Liver (tissue), 9 donors: Measurements from ENCODE around the gene LCK. TPM values are rescaled to one million over a fixed set of nuclear protein-coding genes. Genes with fewer than 3 reads are reported as not detected.

Experiments
- DNase-seq: peaks from one replicate; pipeline ENCODE4 v3.0.0-alpha.2; 2017; ENCODE audit warnings: low spot score
- H3K27ac ChIP-seq, 2 donors: one replicate each; pipeline ENCODE4 v1.7.0; 2013; ENCODE audit warnings: inconsistent platforms in 2 of 2, low read length in 2 of 2, control low read depth in 1 of 2, low read depth in 1 of 2, mild to moderate bottlenecking in 1 of 2
- H3K27me3 ChIP-seq, 4 donors: one replicate each; pipeline versions ENCODE4 v1.6.1 to v1.7.0; 2013; ENCODE audit warnings: low read length in 3 of 4, inconsistent platforms in 1 of 4, mild to moderate bottlenecking in 1 of 4, moderate library complexity in 1 of 4; ENCODE audit not compliant: control insufficient read depth in 4 of 4, insufficient read depth in 4 of 4
- H3K36me3 ChIP-seq, 4 donors: one replicate each; pipeline versions ENCODE4 v1.6.1 to v1.7.0; 2013; ENCODE audit warnings: low read length in 3 of 4, mild to moderate bottlenecking in 3 of 4, low read depth in 1 of 4, moderate library complexity in 1 of 4; ENCODE audit not compliant: control insufficient read depth in 4 of 4, insufficient read depth in 3 of 4
- H3K4me1 ChIP-seq, 4 donors: one replicate each; pipeline versions ENCODE4 v1.6.1 to v1.7.0; 2013; ENCODE audit warnings: low read length in 3 of 4, mild to moderate bottlenecking in 3 of 4, moderate library complexity in 1 of 4; ENCODE audit not compliant: control insufficient read depth in 4 of 4, insufficient read depth in 4 of 4
- H3K4me3 ChIP-seq, 3 donors: one replicate each; pipeline versions ENCODE4 v1.6.1 to v1.7.0; 2013; ENCODE audit warnings: low read length in 3 of 3, control low read depth in 1 of 3, low read depth in 1 of 3, mild to moderate bottlenecking in 1 of 3
- H3K9ac ChIP-seq, 2 donors: one replicate each; pipeline ENCODE4 v1.7.0; 2013; ENCODE audit warnings: low read length in 2 of 2, mild to moderate bottlenecking in 2 of 2, moderate library complexity in 2 of 2, control low read depth in 1 of 2, low read depth in 1 of 2
- H3K9me3 ChIP-seq, 4 donors: one replicate each; pipeline versions ENCODE4 v1.6.1 to v1.7.0; 2013; ENCODE audit warnings: low read length in 3 of 4; ENCODE audit not compliant: control insufficient read depth in 4 of 4
- EGR1 ChIP-seq, 2 donors: IDR thresholded peaks; 2 replicates each; pipeline ENCODE4 v1.6.1; 2016 to 2018; ENCODE audit warnings: antibody characterized with exemption in 2 of 2, low read depth in 2 of 2
- FOXA1 ChIP-seq: IDR thresholded peaks from 2 replicates; pipeline ENCODE4 v1.6.1; 2016; ENCODE audit warnings: antibody characterized with exemption
- FOXA2 ChIP-seq: IDR thresholded peaks from 2 replicates; pipeline ENCODE4 v1.6.1; 2016; ENCODE audit warnings: antibody characterized with exemption
- HNF4A ChIP-seq, 2 donors: conservative IDR thresholded peaks; 2 replicates each; pipeline ENCODE4 v1.6.1; 2016; ENCODE audit warnings: antibody characterized with exemption in 2 of 2, mild to moderate bottlenecking in 2 of 2
- HNF4G ChIP-seq: IDR thresholded peaks from 2 replicates; pipeline ENCODE4 v1.6.1; 2016; ENCODE audit warnings: antibody characterized with exemption
- JUND ChIP-seq, 2 donors: IDR thresholded peaks; 2 replicates each; pipeline ENCODE4 v1.6.1; 2016; ENCODE audit warnings: antibody characterized with exemption in 2 of 2
- NR2F2 ChIP-seq: IDR thresholded peaks from 2 replicates; pipeline ENCODE4 v1.6.1; 2016; ENCODE audit warnings: antibody characterized with exemption
- RAD21 ChIP-seq, 2 donors: IDR thresholded peaks; 2 replicates each; pipeline ENCODE4 v1.6.1; 2016; ENCODE audit warnings: antibody characterized with exemption in 2 of 2, mild to moderate bottlenecking in 2 of 2
- RXRA ChIP-seq, 2 donors: IDR thresholded peaks; 2 replicates each; pipeline ENCODE4 v1.6.1; 2017 to 2018; ENCODE audit warnings: antibody characterized with exemption in 2 of 2, mild to moderate bottlenecking in 1 of 2
- SP1 ChIP-seq: IDR thresholded peaks from 2 replicates; pipeline ENCODE4 v1.6.1; 2018; ENCODE audit warnings: antibody characterized with exemption, mild to moderate bottlenecking
- TAF1 ChIP-seq: conservative IDR thresholded peaks from 2 replicates; pipeline ENCODE4 v1.6.1; 2016; ENCODE audit warnings: antibody characterized with exemption, mild to moderate bottlenecking
- YY1 ChIP-seq: IDR thresholded peaks from 2 replicates; pipeline ENCODE4 v1.6.1; 2016; ENCODE audit warnings: antibody characterized with exemption, mild to moderate bottlenecking
- WGBS: extraction: QIAGEN DNeasy Blood & Tissue Kit; methylation state at CpG from one replicate; pipeline ENCODE4 v1.1.7; 2013; 5-methylcytosine and 5-hydroxymethylcytosine counted together
- polyA plus RNA-seq, 2 donors: library from polyadenylated mRNA; stranded (reverse) in 1 of 2; unstranded in 1 of 2; fragments of 200-250 nt in 1 of 2; fragments of >200 nt in 1 of 2; fragmentation: Nextera tagmentation in 1 of 2; extraction: Ambion mirVana in 1 of 2; gene quantifications; one replicate each; pipeline versions ENCODE4 v1.2.1 to v1.2.3, GENCODE V29; 2013 to 2015
- total RNA-seq, 2 donors: library from RNA; depleted of rRNA; stranded (reverse); fragments of >200 nt; gene quantifications; one replicate each; pipeline ENCODE4 v1.2.3, GENCODE V29; 2014
- TF ChIP-seq, protein P1 (sequence below): fragments of 150-350 bp; IDR thresholded peaks from 2 replicates; pipeline ENCODE4 v1.5.1; 2017; ENCODE audit warnings: improper control_type of control experiment, low read depth, low read length; ENCODE audit not compliant: missing input control
- TF ChIP-seq, protein P2 (sequence below): IDR thresholded peaks from 2 replicates; pipeline ENCODE4 v1.6.1; 2016; ENCODE audit warnings: antibody characterized with exemption
- TF ChIP-seq, protein P3 (sequence below): IDR thresholded peaks from 2 replicates; pipeline ENCODE4 v1.6.1; 2016; ENCODE audit warnings: antibody characterized with exemption
- donor health status: healthy.
- donor health status: healthy.
- donor health status: healthy.
- donor health status: healthy.
- donor health status: healthy.

The LCK gene
- total and polyA plus RNA-seq, 4 donors: 0.93 to 3.8 (median 1.2) TPM

DNA sequence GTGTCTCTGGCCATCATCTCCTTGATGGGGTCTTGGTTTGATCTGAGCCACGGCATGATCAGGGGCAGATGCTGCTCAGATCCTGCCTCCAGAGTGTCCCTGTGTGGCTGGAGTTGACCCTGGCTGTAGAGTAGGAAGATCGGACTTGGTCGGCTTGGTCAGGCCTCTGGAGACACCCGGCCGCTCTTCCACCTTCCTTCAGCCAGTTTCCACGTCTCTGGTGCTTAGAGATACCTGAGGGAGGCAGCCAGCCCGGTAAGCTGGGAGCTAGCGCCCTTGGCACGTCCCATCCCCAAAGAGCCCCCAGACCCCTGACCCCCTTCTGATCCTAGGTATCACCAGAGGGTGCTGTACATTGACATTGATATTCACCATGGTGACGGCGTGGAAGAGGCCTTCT is 76.1 kb downstream of the LCK start:
- no peaks in the 10 kb centered on the region for H3K9me3 ChIP-seq
- peaks cover 2 to 63% (median 40%) of the 10 kb centered on the region in 4 donors for H3K36me3 ChIP-seq
- H3K27me3 ChIP-seq: no peaks in the 10 kb centered on the region
- WGBS: 94% methylated on average over 11 of the region's 11 CpGs
- no peak overlapping the region for H3K4me3 ChIP-seq
- no peak for TF ChIP-seq EGR1 (IDR thresholded peaks at IDR 0.05; ENCODE audit: low read depth in 2 of 2)
- no peak for TF ChIP-seq SP1
- TF ChIP-seq, protein P1, sequence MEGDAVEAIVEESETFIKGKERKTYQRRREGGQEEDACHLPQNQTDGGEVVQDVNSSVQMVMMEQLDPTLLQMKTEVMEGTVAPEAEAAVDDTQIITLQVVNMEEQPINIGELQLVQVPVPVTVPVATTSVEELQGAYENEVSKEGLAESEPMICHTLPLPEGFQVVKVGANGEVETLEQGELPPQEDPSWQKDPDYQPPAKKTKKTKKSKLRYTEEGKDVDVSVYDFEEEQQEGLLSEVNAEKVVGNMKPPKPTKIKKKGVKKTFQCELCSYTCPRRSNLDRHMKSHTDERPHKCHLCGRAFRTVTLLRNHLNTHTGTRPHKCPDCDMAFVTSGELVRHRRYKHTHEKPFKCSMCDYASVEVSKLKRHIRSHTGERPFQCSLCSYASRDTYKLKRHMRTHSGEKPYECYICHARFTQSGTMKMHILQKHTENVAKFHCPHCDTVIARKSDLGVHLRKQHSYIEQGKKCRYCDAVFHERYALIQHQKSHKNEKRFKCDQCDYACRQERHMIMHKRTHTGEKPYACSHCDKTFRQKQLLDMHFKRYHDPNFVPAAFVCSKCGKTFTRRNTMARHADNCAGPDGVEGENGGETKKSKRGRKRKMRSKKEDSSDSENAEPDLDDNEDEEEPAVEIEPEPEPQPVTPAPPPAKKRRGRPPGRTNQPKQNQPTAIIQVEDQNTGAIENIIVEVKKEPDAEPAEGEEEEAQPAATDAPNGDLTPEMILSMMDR: no peak
- no peak for TF ChIP-seq FOXA2
- TF ChIP-seq HNF4A (conservative IDR thresholded peaks at IDR 0.05): no peak
- no peak for TF ChIP-seq YY1
- TF ChIP-seq RAD21 (IDR thresholded peaks at IDR 0.05): no peak
- no peak for TF ChIP-seq NR2F2
- TF ChIP-seq HNF4G: no peak
- no peak for TF ChIP-seq FOXA1
- TF ChIP-seq RXRA (IDR thresholded peaks at IDR 0.05): no peak
- TF ChIP-seq, protein P2, sequence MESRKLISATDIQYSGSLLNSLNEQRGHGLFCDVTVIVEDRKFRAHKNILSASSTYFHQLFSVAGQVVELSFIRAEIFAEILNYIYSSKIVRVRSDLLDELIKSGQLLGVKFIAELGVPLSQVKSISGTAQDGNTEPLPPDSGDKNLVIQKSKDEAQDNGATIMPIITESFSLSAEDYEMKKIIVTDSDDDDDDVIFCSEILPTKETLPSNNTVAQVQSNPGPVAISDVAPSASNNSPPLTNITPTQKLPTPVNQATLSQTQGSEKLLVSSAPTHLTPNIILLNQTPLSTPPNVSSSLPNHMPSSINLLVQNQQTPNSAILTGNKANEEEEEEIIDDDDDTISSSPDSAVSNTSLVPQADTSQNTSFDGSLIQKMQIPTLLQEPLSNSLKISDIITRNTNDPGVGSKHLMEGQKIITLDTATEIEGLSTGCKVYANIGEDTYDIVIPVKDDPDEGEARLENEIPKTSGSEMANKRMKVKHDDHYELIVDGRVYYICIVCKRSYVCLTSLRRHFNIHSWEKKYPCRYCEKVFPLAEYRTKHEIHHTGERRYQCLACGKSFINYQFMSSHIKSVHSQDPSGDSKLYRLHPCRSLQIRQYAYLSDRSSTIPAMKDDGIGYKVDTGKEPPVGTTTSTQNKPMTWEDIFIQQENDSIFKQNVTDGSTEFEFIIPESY: no peak
- no peak for TF ChIP-seq JUND (IDR thresholded peaks at IDR 0.05)
- no peak for DNase-seq
- no peak overlapping the region for H3K9ac ChIP-seq
- H3K27ac ChIP-seq: no peak overlapping the region
- peaks cover 0 to 2% (median under 1%) of the 10 kb centered on the region in 4 donors for H3K4me1 ChIP-seq

DNA sequence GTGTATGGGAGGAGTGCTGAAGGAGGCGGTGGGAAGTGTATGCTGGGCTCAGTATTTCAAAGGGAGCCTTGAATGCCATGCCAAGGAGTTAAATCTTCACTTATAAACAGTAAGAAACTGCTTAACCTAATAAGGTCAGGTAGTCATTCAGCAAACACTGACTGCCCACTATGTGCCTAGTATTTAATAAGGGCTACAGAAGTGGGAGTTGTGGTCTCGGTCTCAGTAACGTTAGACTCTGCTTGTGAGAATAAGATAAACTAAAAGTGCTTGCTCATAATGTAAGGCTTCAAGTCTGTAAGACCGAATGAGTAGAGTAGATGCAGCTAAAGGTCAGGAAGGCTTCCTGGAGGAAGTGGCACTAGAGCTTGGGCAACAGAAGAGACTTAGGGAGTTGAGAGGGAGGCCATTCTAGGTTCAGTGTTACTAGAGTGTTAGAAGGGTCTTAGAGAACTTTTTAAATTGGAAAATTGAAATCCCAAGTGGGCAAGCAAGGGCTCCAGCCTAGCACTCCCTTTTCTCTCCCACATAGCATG is 78.9 kb downstream of the LCK start:
- Histone ChIP-seq H3K36me3 (peaks cover 4 to 65% (median 42%) of the 10 kb centered on the region in 4 donors), H3K4me3 (no peak overlapping the region), H3K27ac (no peak overlapping the region), H3K4me1 (peaks cover 0 to 9% (median 3%) of the 10 kb centered on the region in 4 donors), H3K9ac (no peak overlapping the region), H3K9me3 (no peaks in the 10 kb centered on the region), H3K27me3 (no peaks in the 10 kb centered on the region)
- TF ChIP-seq HNF4G (no peak), TAF1 (no peak), FOXA2 (no peak), EGR1 (IDR thresholded peaks at IDR 0.05; ENCODE audit: low read depth in 2 of 2) (no peak)
- DNase-seq: no peak
- WGBS: 88% methylated on average over 4 of the region's 4 CpGs

DNA sequence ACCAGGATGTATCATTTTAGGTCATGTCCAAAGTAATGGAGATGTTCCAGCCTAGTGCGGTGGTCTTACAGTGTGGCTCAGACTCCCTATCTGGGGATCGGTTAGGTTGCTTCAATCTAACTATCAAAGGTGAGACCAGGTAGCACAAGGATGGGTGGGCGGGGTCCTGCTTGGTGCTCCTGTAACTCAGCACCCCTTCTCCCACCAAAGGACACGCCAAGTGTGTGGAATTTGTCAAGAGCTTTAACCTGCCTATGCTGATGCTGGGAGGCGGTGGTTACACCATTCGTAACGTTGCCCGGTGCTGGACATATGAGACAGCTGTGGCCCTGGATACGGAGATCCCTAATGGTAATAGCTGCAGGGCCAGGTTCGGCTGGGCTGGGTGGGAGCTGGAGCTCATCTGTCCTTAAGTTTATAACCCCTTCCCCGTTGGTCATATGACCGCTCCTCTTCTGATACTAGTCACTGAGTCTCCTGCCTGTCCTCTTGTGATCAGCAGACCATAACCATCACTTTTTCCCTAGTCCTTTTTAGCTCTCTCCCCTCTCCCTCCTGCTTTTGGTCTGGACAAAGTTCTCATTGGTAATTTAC is 79.6 kb downstream of the LCK start:
- H3K9ac ChIP-seq: no peak overlapping the region
- no peak overlapping the region for H3K4me3 ChIP-seq
- TF ChIP-seq FOXA2 (no peak), YY1 (no peak), RAD21 (IDR thresholded peaks at IDR 0.05) (no peak), NR2F2 (no peak)
- TF ChIP-seq, protein P1: no peak
- TF ChIP-seq, protein P3, sequence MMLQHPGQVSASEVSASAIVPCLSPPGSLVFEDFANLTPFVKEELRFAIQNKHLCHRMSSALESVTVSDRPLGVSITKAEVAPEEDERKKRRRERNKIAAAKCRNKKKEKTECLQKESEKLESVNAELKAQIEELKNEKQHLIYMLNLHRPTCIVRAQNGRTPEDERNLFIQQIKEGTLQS: no peak
- peaks cover 0 to 12% (median 5%) of the 10 kb centered on the region in 4 donors for H3K4me1 ChIP-seq
- H3K27me3 ChIP-seq: no peaks in the 10 kb centered on the region
- 93% methylated on average over 12 of the region's 12 CpGs for WGBS
- H3K9me3 ChIP-seq: no peaks in the 10 kb centered on the region
- H3K27ac ChIP-seq: no peak overlapping the region
- no peak for DNase-seq
- H3K36me3 ChIP-seq: peaks cover 4 to 63% (median 42%) of the 10 kb centered on the region in 4 donors
